Natural killer cell (primary cell): ENCODE data around the gene ERBB4. TPM values are rescaled to one million over a fixed set of nuclear protein-coding genes. Genes with fewer than 3 reads are reported as not detected.

ENCODE experiments used
- ATAC-seq, 3 donors: fragments of 150-1000 bp in 2 of 3; fragments of 200-7000 bp in 1 of 3; cut with Tn5 transposase; 1 replicate in 1 of 3; 2 replicates in 2 of 3; pipeline ENCODE4 v1.10.0; 2021; ENCODE audit warnings: mild to moderate bottlenecking in 2 of 3, moderate library complexity in 2 of 3
- DNase-seq, 2 donors: peaks; one replicate each; pipeline versions ENCODE4 v3.0.0 to v3.0.0-alpha.2; 2013 to 2021; ENCODE audit warnings: mixed read lengths in 1 of 2
- H3K27ac ChIP-seq: one replicate; pipeline ENCODE4 v1.5.1; 2013; ENCODE audit warnings: mild to moderate bottlenecking, low read length
- H3K27me3 ChIP-seq: one replicate; pipeline ENCODE4 v1.6.1; 2013; ENCODE audit warnings: low read length; ENCODE audit not compliant: control insufficient read depth, insufficient read depth
- H3K36me3 ChIP-seq: one replicate; pipeline ENCODE4 v1.6.1; 2013; ENCODE audit warnings: low read length; ENCODE audit not compliant: control insufficient read depth, insufficient read depth
- H3K4me1 ChIP-seq: one replicate; pipeline ENCODE4 v1.6.1; 2013; ENCODE audit warnings: low read length; ENCODE audit not compliant: control insufficient read depth, insufficient read depth
- H3K4me3 ChIP-seq: one replicate; pipeline ENCODE4 v1.5.1; 2013; ENCODE audit warnings: low read length
- H3K9me3 ChIP-seq: one replicate; pipeline ENCODE4 v1.6.1; 2013; ENCODE audit warnings: low read length; ENCODE audit not compliant: control insufficient read depth, insufficient read depth
- H3K27ac Mint-ChIP-seq, 2 donors: one replicate each; pipeline ENCODE4 v1.8.0; 2022; ENCODE audit warnings: mild to moderate bottlenecking in 2 of 2, mixed read lengths in 2 of 2, moderate library complexity in 1 of 2
- H3K27me3 Mint-ChIP-seq, 2 donors: one replicate each; pipeline ENCODE4 v1.8.0; 2022; ENCODE audit warnings: low read depth in 2 of 2, mixed read lengths in 2 of 2
- H3K36me3 Mint-ChIP-seq: one replicate; pipeline ENCODE4 v1.8.0; 2022; ENCODE audit warnings: mixed read lengths
- H3K4me1 Mint-ChIP-seq, 2 donors: one replicate each; pipeline ENCODE4 v1.8.0; 2022; ENCODE audit warnings: mixed read lengths in 2 of 2
- H3K4me3 Mint-ChIP-seq: one replicate; pipeline ENCODE4 v1.8.0; 2022; ENCODE audit warnings: mild to moderate bottlenecking, moderate library complexity, mixed read lengths
- H3K9me3 Mint-ChIP-seq, 2 donors: one replicate each; pipeline ENCODE4 v1.8.0; 2022; ENCODE audit warnings: mixed read lengths in 2 of 2
- CTCF ChIP-seq: fragments of 200-600 bp; IDR thresholded peaks from one replicate; pipeline ENCODE4 v1.8.0; 2022; ENCODE audit warnings: antibody characterized with exemption
- WGBS: methylation state at CpG from one replicate; pipeline ENCODE4 v1.1.7; 2013; ENCODE audit warnings: missing lambda C conversion rate; ENCODE audit not compliant: insufficient coverage; 5-methylcytosine and 5-hydroxymethylcytosine counted together
- intact Hi-C: fragments of 100-400 bp; cut with micrococcal nuclease; formaldehyde crosslinking; loops from one replicate; pipeline ENCODE4 v1.14.2; 2022
- total RNA-seq, 4 donors: library from RNA; stranded (reverse); fragments of 120-200 nt in 1 of 4; gene quantifications; one replicate each; pipeline versions ENCODE4 v1.2.3 to v1.2.4, GENCODE V29; 2013 to 2022

The ERBB4 gene
- total RNA-seq, 3 donors from 2014 or later (not counting 1 experiment from before 2014, with no cell fraction given) = 0.08 TPM; not detected in 2

GRCh38 chr2:211516537-211516936, 1022.1 kb downstream of the ERBB4 start:
- intact Hi-C loops = no loop called here
- no peak overlapping the region for H3K4me3 ChIP-seq
- H3K36me3 Mint-ChIP-seq = peaks cover 4% of the 10 kb centered on the region
- no peak overlapping the region for H3K27ac Mint-ChIP-seq
- H3K36me3 ChIP-seq = no peaks in the 10 kb centered on the region
- WGBS = 72% methylated on average over 2 of the region's 3 CpGs
- no peak for TF ChIP-seq CTCF
- no peak overlapping the region for H3K4me3 Mint-ChIP-seq
- DNase-seq = no peak
- no peak for ATAC-seq
- no peak overlapping the region for H3K27ac ChIP-seq
- no peaks in the 10 kb centered on the region for H3K4me1 Mint-ChIP-seq
- peaks cover 5 to 6% of the 10 kb centered on the region in 2 donors for H3K9me3 Mint-ChIP-seq
- no peaks in the 10 kb centered on the region for H3K4me1 ChIP-seq
- no peaks in the 10 kb centered on the region for H3K27me3 Mint-ChIP-seq
- H3K9me3 ChIP-seq = no peaks in the 10 kb centered on the region
- no peaks in the 10 kb centered on the region for H3K27me3 ChIP-seq

GRCh38 chr2:211514049-211514448, 1024.6 kb downstream of the ERBB4 start:
- no peak for DNase-seq
- no peak overlapping the region for H3K27ac ChIP-seq
- no peak for TF ChIP-seq CTCF
- WGBS = 96% methylated on average over 3 of the region's 3 CpGs
- intact Hi-C loops = no loop called here
- H3K4me1 ChIP-seq = no peaks in the 10 kb centered on the region
- ATAC-seq = no peak
- no peaks in the 10 kb centered on the region for H3K27me3 ChIP-seq
- Mint-ChIP-seq H3K36me3 (peaks cover 4% of the 10 kb centered on the region), H3K27me3 (no peaks in the 10 kb centered on the region), H3K27ac (no peak overlapping the region), H3K4me1 (no peaks in the 10 kb centered on the region), H3K9me3 (peaks cover 4 to 5% of the 10 kb centered on the region in 2 donors), H3K4me3 (no peak overlapping the region)
- H3K4me3 ChIP-seq = no peak overlapping the region
- no peaks in the 10 kb centered on the region for H3K9me3 ChIP-seq
- H3K36me3 ChIP-seq = no peaks in the 10 kb centered on the region

- TF ChIP-seq CTCF = no peak
These were observed 1025.2 kb downstream of the ERBB4 start for GRCh38 chr2:211513446-211513845.

GRCh38 chr2:211512806-211513205, 1025.8 kb downstream of the ERBB4 start:
- Histone ChIP-seq H3K27ac (no peak overlapping the region), H3K4me3 (no peak overlapping the region), H3K27me3 (no peaks in the 10 kb centered on the region), H3K4me1 (no peaks in the 10 kb centered on the region), H3K36me3 (no peaks in the 10 kb centered on the region), H3K9me3 (no peaks in the 10 kb centered on the region)
- peaks cover 0 to 7% of the 10 kb centered on the region in 2 donors for H3K9me3 Mint-ChIP-seq
- DNase-seq (no peak), ATAC-seq (no peak)
- WGBS = 89% methylated on average over 3 of the region's 3 CpGs
- no peaks in the 10 kb centered on the region for H3K27me3 Mint-ChIP-seq
- no peak overlapping the region for H3K4me3 Mint-ChIP-seq
- no peaks in the 10 kb centered on the region for H3K4me1 Mint-ChIP-seq
- H3K27ac Mint-ChIP-seq = no peak overlapping the region
- intact Hi-C loops = no loop called here
- peaks cover 4% of the 10 kb centered on the region for H3K36me3 Mint-ChIP-seq
- no peak for TF ChIP-seq CTCF

More at GRCh38 chr2:211513446-211513845, 1025.2 kb downstream of the ERBB4 start:
- Mint-ChIP-seq H3K36me3 (peaks cover 4% of the 10 kb centered on the region), H3K4me1 (no peaks in the 10 kb centered on the region), H3K27me3 (no peaks in the 10 kb centered on the region), H3K27ac (no peak overlapping the region), H3K4me3 (no peak overlapping the region), H3K9me3 (peaks cover 4 to 5% of the 10 kb centered on the region in 2 donors)
- H3K36me3 ChIP-seq = no peaks in the 10 kb centered on the region
- DNase-seq (no peak), ATAC-seq (no peak)
- 68% methylated on average over 3 of the region's 3 CpGs for WGBS
- H3K27ac ChIP-seq = no peak overlapping the region
- H3K4me3 ChIP-seq = no peak overlapping the region
- no peaks in the 10 kb centered on the region for H3K4me1 ChIP-seq
- intact Hi-C loops = no loop called here
- H3K27me3 ChIP-seq = no peaks in the 10 kb centered on the region
- H3K9me3 ChIP-seq = no peaks in the 10 kb centered on the region
